Thoracic aorta endothelial cell (primary cell): ENCODE measurements around the gene GRIFIN. TPM values are rescaled to one million over a fixed set of nuclear protein-coding genes. Genes with fewer than 3 reads are reported as not detected.

ENCODE experiments used
- total RNA-seq: library from RNA; depleted of rRNA; stranded (reverse); fragments of >200 nt; gene quantifications from 2 replicates; pipeline ENCODE4 v1.2.3, GENCODE V29; 2012

The GRIFIN gene, protein sequence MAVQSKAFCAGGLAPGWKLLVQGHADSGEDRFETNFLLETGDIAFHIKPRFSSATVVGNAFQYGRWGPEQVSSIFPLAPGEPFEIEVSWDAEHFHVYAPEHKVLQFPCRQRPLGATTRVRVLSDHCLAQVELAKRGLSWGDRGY
- total RNA-seq: not detected in 2 replicates

DNA sequence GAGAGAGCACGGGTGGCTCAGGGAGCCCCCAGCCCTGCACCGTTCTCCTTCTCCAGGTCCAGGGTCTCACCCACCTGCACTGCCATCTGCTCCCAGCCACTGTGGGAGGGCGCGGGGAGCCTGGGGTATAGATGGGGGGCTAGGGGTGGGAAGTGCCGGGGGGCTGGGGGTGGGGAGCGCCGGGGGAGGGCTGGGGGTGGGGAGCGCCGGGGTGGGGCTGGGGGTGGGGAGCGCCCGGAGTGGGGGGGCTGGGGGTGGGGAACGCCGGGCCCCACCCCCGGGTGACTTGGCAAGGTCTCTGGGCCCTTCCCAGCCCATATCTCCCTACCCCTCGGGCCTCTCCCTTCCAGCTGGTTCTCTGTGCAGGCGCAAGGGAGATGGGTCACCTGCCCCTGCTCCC, at the start of gene GRIFIN:
TSS of gene GRIFIN (minus strand) at position 101 of the 400 bp plus-strand sequence. CDS start at position 86, 15 bp downstream.

DNA sequence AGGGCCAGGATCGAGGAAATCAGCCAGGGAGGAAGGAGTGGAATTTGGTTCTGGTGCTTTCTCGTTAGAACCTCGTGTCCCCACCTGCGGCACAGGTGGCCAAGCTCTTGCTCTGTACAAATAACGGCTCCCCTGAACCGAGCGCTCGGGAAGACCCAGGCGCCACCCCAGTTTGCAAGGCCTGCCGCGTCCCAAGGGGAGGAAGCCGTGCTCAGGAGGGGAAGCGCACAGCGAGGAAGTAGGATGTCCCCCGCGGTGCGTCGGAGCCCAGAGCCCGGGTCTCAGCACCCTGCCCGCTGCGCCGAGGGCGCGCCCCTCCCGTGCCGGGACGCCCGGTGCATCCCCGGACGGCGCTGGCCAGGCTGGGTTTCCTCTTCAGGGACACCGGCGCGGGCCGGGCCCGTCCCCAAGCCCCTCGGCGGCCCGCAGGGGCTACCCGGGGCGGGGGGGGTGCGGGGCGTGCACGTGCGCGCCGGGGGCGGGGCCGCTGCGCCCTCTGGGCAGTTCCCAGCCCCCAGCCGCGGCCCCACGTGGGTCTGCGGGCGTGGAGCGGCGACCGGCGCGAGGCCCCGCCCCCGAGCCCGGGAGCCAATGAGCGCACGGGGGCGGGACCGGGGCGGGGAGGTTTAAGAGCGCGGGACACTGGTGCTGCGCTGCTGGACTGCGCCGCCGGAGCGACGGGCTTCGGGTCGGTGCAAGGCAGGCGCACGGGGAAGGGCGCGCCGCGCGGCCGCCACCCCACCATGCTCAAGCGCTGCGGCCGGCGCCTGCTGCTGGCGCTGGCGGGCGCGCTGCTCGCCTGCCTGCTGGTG, 43.1 kb upstream of the GRIFIN start, which contains the start of gene LFNG:
TSS of gene LFNG (plus strand) at position 656 of the 812 bp plus-strand sequence. CDS start at position 744, 88 bp downstream.

Other genes with a start within 250 kb of the GRIFIN start
- 29.5 and 45.5 TPM in 2 replicates for gene MAD1L1, start 243.5 kb downstream of the GRIFIN start, total RNA-seq
- 16.9 and 17.7 TPM in 2 replicates for gene MRM2, start 234.2 kb downstream of the GRIFIN start, total RNA-seq
- gene NUDT1, start 234.2 kb downstream of the GRIFIN start, total RNA-seq: 11.4 and 13.6 TPM in 2 replicates
- 7.3 and 10.8 TPM in 2 replicates for gene SNX8, start 162.0 kb downstream of the GRIFIN start, total RNA-seq
- 268 and 276 TPM in 2 replicates for gene EIF3B, start 121.6 kb downstream of the GRIFIN start, total RNA-seq
- gene CHST12, start 72.8 kb downstream of the GRIFIN start, total RNA-seq: 6.3 and 9.4 TPM in 2 replicates
- 8.8 and 10.8 TPM in 2 replicates for gene LFNG, start 43.4 kb upstream of the GRIFIN start, total RNA-seq
- 21.3 and 24.9 TPM in 2 replicates for gene BRAT1, start 79.1 kb upstream of the GRIFIN start, total RNA-seq
- gene IQCE, start 82.6 kb upstream of the GRIFIN start, total RNA-seq: 9.9 and 15.0 TPM in 2 replicates
- gene TTYH3, start 155.6 kb upstream of the GRIFIN start, total RNA-seq: 68.9 and 79.8 TPM in 2 replicates
- gene AMZ1, start 211.8 kb upstream of the GRIFIN start, total RNA-seq: 0.14 TPM in 1 of 2 replicates, not detected in the other